Endothelial cell of umbilical vein (primary cell): ENCODE measurements around the gene ZNF385D. TPM values are rescaled to one million over a fixed set of nuclear protein-coding genes. Genes with fewer than 3 reads are reported as not detected.

Source experiments
- BruUV-seq: library from RNA; stranded (reverse); fragments of 400-500 nt; replicated peaks from 2 replicates; lab custom pipeline; 2021; lab: Mats Ljungman, UMichigan
- CTCF ChIA-PET: fragments of 300-600, 350-600 bp; sonication (Branson Sonifier 250); formaldehyde crosslinking; loops from one replicate; lab custom pipeline; 2021; ENCODE audit warnings: antibody characterized with exemption, inconsistent platforms; lab: Charles Lee
- POLR2A ChIA-PET: fragments of 300-600, 350-600 bp; sonication (Branson Sonifier 250); formaldehyde crosslinking; loops from one replicate; lab custom pipeline; 2021; ENCODE audit warnings: antibody characterized with exemption, inconsistent platforms; lab: Charles Lee
- DNase-seq: peaks from one replicate; pipeline ENCODE4 v3.0.0-alpha.2; 2011; ENCODE audit warnings: low read depth, low spot score
- FAIRE-seq: peaks from 2 replicates; lab custom pipeline; 2011; peaks lifted over from hg19 to GRCh38; lab: Jason Lieb, UNC
- H2AFZ ChIP-seq: 2 replicates; pipeline ENCODE4 v1.6.0; 2012; ENCODE audit warnings: low read depth, low read length, control low read depth, inconsistent platforms
- H3K27ac ChIP-seq: 2 replicates; pipeline ENCODE4 v1.5.1; 2011; ENCODE audit warnings: low read depth, mild to moderate bottlenecking, control low read depth, low read length, moderate library complexity; ENCODE audit not compliant: insufficient read depth
- H3K27me3 ChIP-seq, 2 experiments: 2 replicates each; pipeline versions ENCODE4 v1.6.0 to v1.6.1; 2011; ENCODE audit warnings: low read length in 2 of 2, mixed read lengths in 1 of 2; ENCODE audit not compliant: control insufficient read depth in 2 of 2, insufficient read depth in 2 of 2
- H3K36me3 ChIP-seq, 2 experiments: 2 replicates in 1 of 2; 3 replicates in 1 of 2; pipeline ENCODE4 v1.5.1; 2011; ENCODE audit warnings: low read length in 2 of 2, mild to moderate bottlenecking in 1 of 2, moderate library complexity in 1 of 2; ENCODE audit not compliant: control insufficient read depth in 2 of 2, insufficient read depth in 2 of 2; ENCODE audit errors: extremely low read depth in 1 of 2
- H3K4me1 ChIP-seq: 3 replicates; pipeline ENCODE4 v1.5.1; 2011; ENCODE audit warnings: mild to moderate bottlenecking, low read length; ENCODE audit not compliant: control insufficient read depth, insufficient read depth; ENCODE audit errors: extremely low read depth
- H3K4me2 ChIP-seq: 2 replicates; pipeline ENCODE4 v1.6.1; 2011; ENCODE audit warnings: low read length, control low read depth, mixed read lengths; ENCODE audit not compliant: insufficient read depth
- H3K4me3 ChIP-seq, 3 experiments: fragments of 200-600 bp in 1 of 3; sonication (generic), shearing (Covaris generic) in 1 of 3; replicated peaks in 1 of 3; 2 replicates each; pipeline ENCODE4 v1.5.1; 2011 to 2016; ENCODE audit warnings: control low read depth in 3 of 3, low read length in 3 of 3, mild to moderate bottlenecking in 2 of 3, inconsistent platforms in 1 of 3, low read depth in 1 of 3, moderate library complexity in 1 of 3; ENCODE audit not compliant: insufficient read depth in 1 of 3
- H3K79me2 ChIP-seq: 2 replicates; pipeline ENCODE4 v1.6.0; 2012; ENCODE audit warnings: low read length, inconsistent platforms; ENCODE audit not compliant: control insufficient read depth, insufficient read depth
- H3K9ac ChIP-seq: replicated peaks from 2 replicates; pipeline ENCODE3; 2011; ENCODE audit warnings: low read length, control low read depth; ENCODE audit not compliant: insufficient read depth; ENCODE audit errors: extremely low read depth
- H3K9me1 ChIP-seq: replicated peaks from 3 replicates; pipeline ENCODE4 v1.6.0; 2011; ENCODE audit warnings: mild to moderate bottlenecking, low read length; ENCODE audit not compliant: control insufficient read depth, insufficient read depth; ENCODE audit errors: extremely low read depth
- H3K9me3 ChIP-seq: replicated peaks from 2 replicates; pipeline ENCODE4 v1.5.1; 2012; ENCODE audit warnings: low read length, inconsistent platforms; ENCODE audit not compliant: control insufficient read depth, insufficient read depth
- H4K20me1 ChIP-seq: replicated peaks from 2 replicates; pipeline ENCODE3; 2011; ENCODE audit warnings: mild to moderate bottlenecking, low read length; ENCODE audit not compliant: control insufficient read depth, insufficient read depth; ENCODE audit errors: extremely low read depth
- CTCF ChIP-seq, 2 donors: IDR thresholded peaks; 1 replicate in 1 of 2; 2 replicates in 1 of 2; pipeline ENCODE4 v1.5.1; 2011; ENCODE audit warnings: low read length in 2 of 2, mild to moderate bottlenecking in 2 of 2, moderate library complexity in 2 of 2, control low read depth in 1 of 2, inconsistent platforms in 1 of 2, low read depth in 1 of 2; ENCODE audit not compliant: insufficient read depth in 1 of 2; ENCODE audit errors: extremely low read depth in 1 of 2
- EZH2 ChIP-seq: IDR thresholded peaks from 2 replicates; pipeline ENCODE4 v1.6.1; 2012; ENCODE audit warnings: borderline replicate concordance, low read depth, mild to moderate bottlenecking, moderate library complexity, low read length, inconsistent platforms; ENCODE audit not compliant: severe bottlenecking
- FOS ChIP-seq: IDR thresholded peaks from 2 replicates; pipeline ENCODE4 v1.6.1; 2011; ENCODE audit warnings: mild to moderate bottlenecking, low read length, moderate library complexity, borderline replicate concordance; ENCODE audit not compliant: insufficient read depth
- GATA2 ChIP-seq: IDR thresholded peaks from 2 replicates; pipeline ENCODE4 v1.7.0; 2011; ENCODE audit warnings: low read depth, mild to moderate bottlenecking, moderate library complexity, mixed read lengths, low read length; ENCODE audit not compliant: insufficient read length, insufficient read depth
- JUN ChIP-seq: IDR thresholded peaks from 2 replicates; pipeline ENCODE4 v1.6.1; 2011; ENCODE audit warnings: borderline replicate concordance, low read depth; ENCODE audit not compliant: insufficient read length, insufficient read depth
- MAX ChIP-seq: IDR thresholded peaks from 2 replicates; pipeline ENCODE4 v1.6.1; 2011; ENCODE audit not compliant: insufficient read depth, insufficient read length
- MYC ChIP-seq: IDR thresholded peaks from one replicate; pipeline ENCODE4 v1.6.1; 2011; ENCODE audit warnings: mild to moderate bottlenecking, low read depth, low read length
- POLR2A ChIP-seq: IDR thresholded peaks from 2 replicates; pipeline ENCODE4 v1.6.1; 2012; ENCODE audit warnings: low read depth, mild to moderate bottlenecking, control low read depth, low read length
- POLR2AphosphoS5 ChIP-seq: IDR thresholded peaks from 2 replicates; pipeline ENCODE4 v1.6.1; 2012; ENCODE audit warnings: low read depth, mild to moderate bottlenecking, control low read depth, low read length, moderate library complexity; ENCODE audit not compliant: insufficient read depth
- dilution Hi-C: fragments of 300-500 bp; cut with MboI; formaldehyde crosslinking; loops from one replicate; pipeline ENCODE4 v1.15.0; 2019; ENCODE audit warnings: low sequenced_read_pairs; ENCODE audit not compliant: extremely low pct_ligation_motif_present
- intact Hi-C: fragments of 100-400 bp; cut with micrococcal nuclease; formaldehyde crosslinking; loops from one replicate; pipeline ENCODE4 v1.10.0; 2022
- polyA plus RNA-seq, 4 experiments: library from polyadenylated mRNA; depleted of rRNA in 3 of 4; stranded (reverse) in 3 of 4; unstranded in 1 of 4; fragments of >200 nt; gene quantifications; 2 replicates each; pipeline versions ENCODE4 v1.2.1 to v1.2.3, GENCODE V29; 2011 to 2012; ENCODE audit warnings: missing spikeins in 1 of 4
- total RNA-seq: library from RNA; stranded (reverse); gene quantifications from 2 replicates; pipeline ENCODE4 v1.2.3, GENCODE V29; 2021

Gene ZNF385D
- total and polyA plus RNA-seq, 2 donors (not counting 3 experiments of a cell fraction or from before 2014, with no cell fraction given), result not detected

- BruUV-seq, result no TSS peak
- DNase-seq (no peak), FAIRE-seq (no peak)
- H2AFZ ChIP-seq, result no peak overlapping the region
- H3K4me1 ChIP-seq, result no peaks in the 10 kb centered on the region
- no peaks in the 10 kb centered on the region for H3K9me3 ChIP-seq
- no peak overlapping the region for H3K9ac ChIP-seq
- POLR2A ChIA-PET, result no interaction called here
- dilution Hi-C loops (no loop called here), intact Hi-C loops (no loop called here)
- TF ChIP-seq JUN (no peak), MYC (no peak), CTCF (IDR thresholded peaks at IDR 0.05; ENCODE audit: extremely low read depth in 1 of 2, insufficient read depth in 1 of 2, low read depth in 1 of 2, low read length in 2 of 2) (no peak), FOS (no peak), POLR2A (no peak), EZH2 (no peak), MAX (no peak), GATA2 (no peak), POLR2AphosphoS5 (no peak)
- H3K36me3 ChIP-seq, result no peaks in the 10 kb centered on the region
- no peaks in the 10 kb centered on the region for H3K27me3 ChIP-seq
- H3K79me2 ChIP-seq, result no peaks in the 10 kb centered on the region
- H3K4me3 ChIP-seq, result no peak overlapping the region
- H3K9me1 ChIP-seq, result no peaks in the 10 kb centered on the region
- CTCF ChIA-PET, result no interaction called here
- no peak overlapping the region for H3K4me2 ChIP-seq
- H4K20me1 ChIP-seq, result no peaks in the 10 kb centered on the region
- H3K27ac ChIP-seq, result no peak overlapping the region
Measured at GRCh38 chr3:21446945-21447475, 304.0 kb downstream of the ZNF385D start.
